Ovary (tissue), 9 donors: ENCODE measurements around the gene TACR1. TPM values are rescaled to one million over a fixed set of nuclear protein-coding genes. Genes with fewer than 3 reads are reported as not detected.

ENCODE experiments used
- DNase-seq, 5 donors: peaks; one replicate each; pipeline ENCODE4 v3.0.0-alpha.2; 2019 to 2020
- H3K27ac ChIP-seq, 2 donors: fragments of 200-600 bp; one replicate each; pipeline versions ENCODE4 v1.5.1 to v1.8.0; 2019 to 2022
- H3K27me3 ChIP-seq: fragments of 200-600 bp; one replicate; pipeline ENCODE4 v1.8.0; 2022
- H3K36me3 ChIP-seq: fragments of 200-600 bp; sonication (generic); one replicate; pipeline ENCODE4 v1.5.1; 2019
- H3K4me1 ChIP-seq: one replicate; pipeline ENCODE4 v1.8.1; 2013; ENCODE audit warnings: mild to moderate bottlenecking, moderate library complexity; ENCODE audit not compliant: insufficient read depth
- H3K4me3 ChIP-seq: fragments of 200-600 bp; sonication (generic); one replicate; pipeline ENCODE4 v1.5.1; 2017
- H3K9me3 ChIP-seq, 2 donors: fragments of 200-600 bp in 1 of 2; sonication (generic) in 1 of 2; one replicate each; pipeline versions ENCODE4 v1.5.1 to v1.8.1; 2013 to 2019; ENCODE audit warnings: mild to moderate bottlenecking in 1 of 2, moderate library complexity in 1 of 2
- EP300 ChIP-seq: sonication (generic); formaldehyde crosslinking; IDR thresholded peaks from one replicate; pipeline ENCODE4 v1.6.1; 2017; ENCODE audit warnings: antibody characterized with exemption
- POLR2A ChIP-seq: fragments of 450-650 bp; IDR thresholded peaks from one replicate; pipeline ENCODE4 v1.6.1; 2017; ENCODE audit warnings: antibody characterized with exemption, mild to moderate bottlenecking, moderate library complexity
- WGBS, 3 donors: extraction: QIAGEN DNeasy Blood & Tissue Kit in 1 of 3; methylation state at CpG; one replicate each; pipeline versions ENCODE4 v1.1.5 to v1.1.7; 2013 to 2017; 5-methylcytosine and 5-hydroxymethylcytosine counted together
- intact Hi-C, 4 donors: fragments of 100-400 bp; cut with DNase I; formaldehyde crosslinking; loops; one replicate each; pipeline versions ENCODE4 v1.11.0 to v1.15.1; 2022 to 2023
- polyA plus RNA-seq, 2 donors: library from polyadenylated mRNA; stranded (reverse); fragments of 200-250 nt in 1 of 2; fragments of 350-450 nt in 1 of 2; fragmentation: Illumina TruSeq in 1 of 2; extraction: RNeasy Lipid Tissue Mini Kit (QIAGEN cat#74804) in 1 of 2; gene quantifications; one replicate each; pipeline ENCODE4 v1.2.3, GENCODE V29; 2013 to 2014
- total RNA-seq, 7 donors: library from RNA; depleted of rRNA in 2 of 7; stranded (reverse); fragments of >200 nt in 2 of 7; fragmentation: NEBNext Ultra II Directional in 3 of 7; extraction: Animal tissue kit (Norgen Biotek cat#: 25700) in 3 of 7; gene quantifications; one replicate each; pipeline versions ENCODE4 v1.1.0 to v1.2.4, GENCODE V29; 2016 to 2023
- TF ChIP-seq, protein P1 (sequence below), 3 donors: fragments of 450-650 bp in 2 of 3; fragments of 200-600 bp in 1 of 3; IDR thresholded peaks; one replicate each; pipeline versions ENCODE4 v1.5.1 to v1.8.0; 2016 to 2022; ENCODE audit warnings: antibody characterized with exemption in 3 of 3, mild to moderate bottlenecking in 1 of 3
- donor health status: DM: no; HTN: no; CAD: no; lungs with moderate emphysema.
- donor health status: DM: no; HTN: no; CAD: no.
- donor health status: Bipolar disorder and iron deficiency.
- donor health status: DM: yes; HTN: yes; CAD: no.
- donor health status: DM: no; HTN: no; CAD: no.
- donor health status: DM: yes; HTN: yes; CAD: no.

TACR1 gene
- total and polyA plus RNA-seq, 9 donors: 0.43 to 4.4 (median 1.3) TPM

DNA sequence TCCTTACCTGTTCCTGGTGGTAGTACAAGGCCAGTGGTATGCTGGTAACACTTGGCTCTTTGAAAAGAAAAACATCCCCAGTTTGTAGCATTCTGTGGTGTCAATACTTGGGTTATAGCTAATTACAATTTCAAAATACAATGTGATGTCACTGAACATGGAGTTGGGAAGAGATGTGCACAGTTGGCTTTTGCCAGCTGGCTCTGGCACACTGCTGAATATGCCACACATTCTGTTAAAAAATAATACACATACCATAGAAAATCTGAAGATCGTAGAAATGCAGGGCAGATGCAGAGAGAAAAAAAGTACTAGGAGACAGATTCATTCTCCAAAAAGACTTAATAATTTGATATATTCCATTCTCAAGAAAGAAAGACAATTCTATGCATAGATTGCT, 101.5 kb downstream of the TACR1 start:
- 80 to 93% (median 83%) methylated on average over 1 of the region's 1 CpG for WGBS, 3 donors
- intact Hi-C loops: no loop called here
- DNase-seq: no peak

DNA sequence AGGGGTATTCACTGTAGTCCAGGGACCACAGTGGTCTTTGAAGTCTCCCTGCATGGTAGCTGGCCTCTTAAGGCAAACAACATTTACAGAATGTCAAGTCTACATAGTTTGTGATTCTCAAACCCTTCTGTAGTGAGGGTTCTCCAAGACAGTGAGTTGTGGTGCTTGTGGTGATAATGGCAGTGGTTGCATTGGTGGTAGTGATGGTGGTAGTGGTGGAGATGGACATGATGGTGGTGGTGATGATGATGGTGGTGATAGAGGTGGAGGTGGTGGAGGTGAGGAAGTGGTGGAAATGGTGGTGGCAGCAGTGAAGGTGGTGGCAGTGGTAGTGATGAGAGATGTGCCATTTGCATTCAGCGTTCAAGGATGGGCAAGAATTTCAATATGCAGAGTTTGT, 104.9 kb downstream of the TACR1 start:
- no peaks in the 10 kb centered on the region for H3K27me3 ChIP-seq
- 92 to 98% (median 94%) methylated on average over 1 of the region's 1 CpG for WGBS, 3 donors
- H3K36me3 ChIP-seq: no peaks in the 10 kb centered on the region
- no peaks in the 10 kb centered on the region for H3K4me1 ChIP-seq
- DNase-seq: no peak
- H3K9me3 ChIP-seq: no peaks in the 10 kb centered on the region
- TF ChIP-seq EP300 (no peak), POLR2A (no peak)
- TF ChIP-seq, protein P1, sequence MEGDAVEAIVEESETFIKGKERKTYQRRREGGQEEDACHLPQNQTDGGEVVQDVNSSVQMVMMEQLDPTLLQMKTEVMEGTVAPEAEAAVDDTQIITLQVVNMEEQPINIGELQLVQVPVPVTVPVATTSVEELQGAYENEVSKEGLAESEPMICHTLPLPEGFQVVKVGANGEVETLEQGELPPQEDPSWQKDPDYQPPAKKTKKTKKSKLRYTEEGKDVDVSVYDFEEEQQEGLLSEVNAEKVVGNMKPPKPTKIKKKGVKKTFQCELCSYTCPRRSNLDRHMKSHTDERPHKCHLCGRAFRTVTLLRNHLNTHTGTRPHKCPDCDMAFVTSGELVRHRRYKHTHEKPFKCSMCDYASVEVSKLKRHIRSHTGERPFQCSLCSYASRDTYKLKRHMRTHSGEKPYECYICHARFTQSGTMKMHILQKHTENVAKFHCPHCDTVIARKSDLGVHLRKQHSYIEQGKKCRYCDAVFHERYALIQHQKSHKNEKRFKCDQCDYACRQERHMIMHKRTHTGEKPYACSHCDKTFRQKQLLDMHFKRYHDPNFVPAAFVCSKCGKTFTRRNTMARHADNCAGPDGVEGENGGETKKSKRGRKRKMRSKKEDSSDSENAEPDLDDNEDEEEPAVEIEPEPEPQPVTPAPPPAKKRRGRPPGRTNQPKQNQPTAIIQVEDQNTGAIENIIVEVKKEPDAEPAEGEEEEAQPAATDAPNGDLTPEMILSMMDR (IDR thresholded peaks at IDR 0.05): no peak
- intact Hi-C loops: no loop called here
- no peak overlapping the region for H3K27ac ChIP-seq
- no peak overlapping the region for H3K4me3 ChIP-seq

More for the DNA sequence above, 101.5 kb downstream of the TACR1 start:
- Histone ChIP-seq H3K4me3 (no peak overlapping the region), H3K27me3 (no peaks in the 10 kb centered on the region), H3K27ac (no peak overlapping the region), H3K9me3 (no peaks in the 10 kb centered on the region), H3K4me1 (no peaks in the 10 kb centered on the region), H3K36me3 (no peaks in the 10 kb centered on the region)
- TF ChIP-seq, protein P1 (IDR thresholded peaks at IDR 0.05): no peak
- no peak for TF ChIP-seq EP300
- TF ChIP-seq POLR2A: no peak

- Histone ChIP-seq H3K36me3 (no peaks in the 10 kb centered on the region), H3K27ac (no peak overlapping the region), H3K4me1 (no peaks in the 10 kb centered on the region), H3K4me3 (no peak overlapping the region), H3K9me3 (no peaks in the 10 kb centered on the region), H3K27me3 (no peaks in the 10 kb centered on the region)
- 90 to 93% (median 92%) methylated on average over 5 of the region's 5 CpGs for WGBS, 3 donors
- TF ChIP-seq EP300: no peak
- TF ChIP-seq, protein P1 (IDR thresholded peaks at IDR 0.05): no peak
- no peak for TF ChIP-seq POLR2A
- intact Hi-C loops: no loop called here
- no peak for DNase-seq
Measured at GRCh38 chr2:75090770-75091515, 108.4 kb downstream of the TACR1 start.

GRCh38 chr2:75089471-75089870, 109.8 kb downstream of the TACR1 start:
- TF ChIP-seq, protein P1 (IDR thresholded peaks at IDR 0.05): no peak
- TF ChIP-seq EP300: no peak
- no peak for TF ChIP-seq POLR2A
- Histone ChIP-seq H3K27me3 (no peaks in the 10 kb centered on the region), H3K36me3 (no peaks in the 10 kb centered on the region), H3K4me3 (no peak overlapping the region), H3K9me3 (no peaks in the 10 kb centered on the region), H3K27ac (no peak overlapping the region), H3K4me1 (no peaks in the 10 kb centered on the region)
- intact Hi-C loops: no loop called here
- no peak for DNase-seq
- 96 to 99% (median 98%) methylated on average over 3 of the region's 3 CpGs for WGBS, 3 donors
